Muscle layer of duodenum (tissue), 2 donors: Measurements from ENCODE around the gene STOML2.
"Not testable (repeated sequence)": the region's sequence is repeated elsewhere in the genome, so short reads cannot be mapped to it uniquely, and the experiment has no call there.

Experiments
- H3K27ac ChIP-seq: one replicate; pipeline ENCODE4 v1.7.0; 2013; ENCODE audit warnings: mild to moderate bottlenecking, low read length
- H3K27me3 ChIP-seq: one replicate; pipeline ENCODE4 v1.7.0; 2013; ENCODE audit warnings: low read depth, mild to moderate bottlenecking, control low read depth, low read length
- H3K36me3 ChIP-seq, 2 donors: one replicate each; pipeline ENCODE4 v1.7.0; 2013; ENCODE audit warnings: low read length in 2 of 2, control low read depth in 1 of 2, mild to moderate bottlenecking in 1 of 2; ENCODE audit not compliant: insufficient read depth in 2 of 2, control insufficient read depth in 1 of 2
- H3K4me1 ChIP-seq, 2 donors: one replicate each; pipeline ENCODE4 v1.7.0; 2013; ENCODE audit warnings: low read length in 2 of 2, mild to moderate bottlenecking in 2 of 2, control low read depth in 1 of 2, moderate library complexity in 1 of 2; ENCODE audit not compliant: insufficient read depth in 2 of 2, control insufficient read depth in 1 of 2
- H3K4me3 ChIP-seq, 2 donors: one replicate each; pipeline ENCODE4 v1.7.0; 2013; ENCODE audit warnings: low read length in 2 of 2, low read depth in 1 of 2, mild to moderate bottlenecking in 1 of 2
- H3K9me3 ChIP-seq, 2 donors: one replicate each; pipeline ENCODE4 v1.7.0; 2013; ENCODE audit warnings: low read length in 2 of 2, control low read depth in 1 of 2, mild to moderate bottlenecking in 1 of 2; ENCODE audit not compliant: control insufficient read depth in 1 of 2
- donor health status: healthy.

The STOML2 gene, protein sequence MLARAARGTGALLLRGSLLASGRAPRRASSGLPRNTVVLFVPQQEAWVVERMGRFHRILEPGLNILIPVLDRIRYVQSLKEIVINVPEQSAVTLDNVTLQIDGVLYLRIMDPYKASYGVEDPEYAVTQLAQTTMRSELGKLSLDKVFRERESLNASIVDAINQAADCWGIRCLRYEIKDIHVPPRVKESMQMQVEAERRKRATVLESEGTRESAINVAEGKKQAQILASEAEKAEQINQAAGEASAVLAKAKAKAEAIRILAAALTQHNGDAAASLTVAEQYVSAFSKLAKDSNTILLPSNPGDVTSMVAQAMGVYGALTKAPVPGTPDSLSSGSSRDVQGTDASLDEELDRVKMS

DNA sequence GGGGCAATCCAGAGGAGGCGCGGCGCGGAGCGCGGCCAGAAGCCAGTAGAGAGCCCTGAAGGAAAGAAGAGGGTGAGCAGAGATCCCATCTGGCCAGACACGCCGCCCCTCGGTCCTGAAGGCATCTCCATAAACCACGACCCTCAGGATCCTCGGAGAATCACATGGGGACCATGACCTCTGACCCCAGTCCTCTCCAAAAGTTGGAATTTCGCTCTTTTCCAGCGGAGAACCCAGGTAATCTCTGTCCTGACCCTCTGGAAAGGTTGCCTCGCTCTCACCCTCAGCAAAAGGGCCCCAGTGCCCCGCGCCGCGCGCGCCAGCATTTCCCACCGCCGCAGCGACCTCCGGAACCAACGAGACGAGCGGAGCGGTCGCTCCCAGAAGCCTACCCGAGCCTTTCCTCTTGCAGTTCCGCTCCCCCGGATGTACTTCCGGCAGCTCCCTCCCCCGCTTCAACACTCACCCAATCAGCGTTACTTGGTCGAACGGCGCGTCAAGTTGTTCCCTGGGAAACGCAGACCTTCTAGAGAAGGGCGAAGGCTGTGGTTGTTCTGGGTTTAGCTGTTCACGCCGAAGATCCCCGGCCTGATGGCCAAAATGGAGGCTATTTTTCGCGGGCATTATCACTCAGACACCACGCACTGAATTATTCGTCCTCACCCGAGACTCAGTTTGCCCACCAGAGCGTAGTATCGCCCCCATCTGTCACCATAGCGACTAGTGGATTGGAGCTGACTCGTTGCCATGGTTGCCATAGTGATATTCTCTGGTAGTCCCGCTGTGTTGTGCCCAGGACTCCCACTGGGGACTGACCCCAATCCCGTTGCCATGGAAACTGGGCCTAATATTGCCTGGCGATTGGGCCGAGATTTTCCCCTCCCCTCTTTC is at the start of gene STOML2:
Gene STOML2 (minus strand): TSS at position 363 of the 891 bp plus-strand sequence. CDS start 37 bp downstream, at position 326.
- Histone ChIP-seq H3K4me3 (peak within 1 kb of the TSS; percentile 83 to 91), H3K4me1 (peaks cover 14 to 22% of the 10 kb centered on the region in 2 donors), H3K27ac (peak within 1 kb of the TSS; percentile 94), H3K36me3 (peaks cover 39 to 59% of the 10 kb centered on the region in 2 donors), H3K9me3 (no peaks in the 10 kb centered on the region), H3K27me3 (no peaks in the 10 kb centered on the region)

DNA sequence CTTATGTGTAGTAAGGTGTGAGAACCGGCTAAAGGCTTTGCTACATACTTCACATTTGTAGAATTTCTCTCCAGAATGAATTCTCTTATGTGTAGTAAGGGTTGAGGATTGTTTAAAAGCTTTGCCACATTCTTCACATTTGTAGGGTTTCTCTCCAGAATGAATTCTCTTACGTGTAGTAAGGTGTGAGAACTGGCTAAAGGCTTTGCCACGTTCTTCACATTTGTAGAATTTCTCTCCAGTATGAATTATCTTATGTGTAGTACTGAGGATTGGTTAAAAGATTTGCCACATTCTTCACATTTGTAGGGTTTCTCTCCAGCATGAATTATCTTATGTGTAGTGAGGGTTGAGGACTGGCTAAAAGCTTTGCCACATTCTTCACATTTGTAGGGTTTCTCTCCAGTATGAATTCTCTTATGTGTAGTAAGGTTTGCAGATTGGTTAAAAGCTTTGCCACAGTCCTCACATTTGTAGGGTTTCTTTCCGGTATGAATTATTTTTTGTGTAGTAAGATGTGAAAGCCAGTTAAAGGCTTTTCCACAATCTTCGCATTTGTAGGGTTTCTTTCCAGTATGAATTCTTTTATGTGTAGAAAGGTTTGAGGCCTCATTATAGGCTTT is 45.1 kb upstream of the STOML2 start:
- not testable (repeated sequence) for H3K36me3 ChIP-seq, H3K4me3 ChIP-seq, H3K27me3 ChIP-seq, H3K4me1 ChIP-seq, H3K27ac ChIP-seq
- H3K9me3 ChIP-seq = peaks cover 0 to 12% of the 10 kb centered on the region in 2 donors

DNA sequence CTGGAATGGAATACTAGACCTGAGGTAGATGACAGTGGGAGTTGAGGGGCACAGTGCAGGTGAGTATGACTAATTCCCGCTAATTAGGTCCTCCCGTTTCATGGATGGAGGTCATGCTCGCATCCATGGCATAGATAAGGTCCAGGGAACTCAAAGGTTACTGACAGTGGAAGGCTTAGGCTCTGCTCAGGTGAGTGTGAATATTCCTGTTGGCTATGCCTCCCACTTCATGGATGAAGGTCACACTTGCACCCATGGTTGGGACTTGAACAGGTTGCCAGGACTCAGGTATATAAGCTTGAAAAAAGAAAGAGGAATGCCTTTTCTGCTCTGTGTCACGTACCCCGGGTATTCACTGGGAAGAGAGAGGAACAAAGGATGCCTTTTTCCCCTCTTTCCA is 39.1 kb upstream of the STOML2 start:
- Histone ChIP-seq H3K4me1 (no peaks in the 10 kb centered on the region), H3K36me3 (no peaks in the 10 kb centered on the region), H3K9me3 (peaks cover 15 to 17% of the 10 kb centered on the region in 2 donors), H3K27ac (no peak overlapping the region), H3K4me3 (no peak overlapping the region), H3K27me3 (no peaks in the 10 kb centered on the region)

- Histone ChIP-seq H3K27ac (no peak overlapping the region), H3K27me3 (no peaks in the 10 kb centered on the region), H3K36me3 (no peaks in the 10 kb centered on the region), H3K4me3 (no peak overlapping the region), H3K9me3 (peaks cover 15 to 17% of the 10 kb centered on the region in 2 donors), H3K4me1 (no peaks in the 10 kb centered on the region)
Measured at GRCh38 chr9:35140093-35140492, 37.2 kb upstream of the STOML2 start.

DNA sequence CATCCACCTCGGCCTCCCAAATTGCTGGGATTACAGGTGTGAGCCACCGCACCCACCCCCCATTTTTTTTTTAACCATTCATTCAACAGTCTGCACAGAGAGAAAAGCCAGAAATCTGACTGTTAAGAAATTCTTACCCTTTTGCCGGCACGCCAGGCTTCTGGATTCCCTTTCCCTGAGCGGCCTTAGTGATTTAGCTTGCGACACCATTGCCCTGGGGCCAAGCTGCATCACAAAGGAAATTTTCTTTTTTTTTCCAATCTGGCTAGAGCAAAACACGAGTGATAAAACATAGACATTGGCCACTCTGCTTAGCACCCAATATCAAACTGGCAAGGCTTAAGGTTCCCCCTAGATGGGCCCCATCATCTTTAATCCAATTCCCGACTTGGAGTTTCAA is 33.9 kb upstream of the STOML2 start:
- H3K4me1 ChIP-seq = no peaks in the 10 kb centered on the region
- peaks cover 5 to 6% of the 10 kb centered on the region in 2 donors for H3K9me3 ChIP-seq
- no peaks in the 10 kb centered on the region for H3K27me3 ChIP-seq
- H3K4me3 ChIP-seq = no peak overlapping the region
- H3K27ac ChIP-seq = no peak overlapping the region
- H3K36me3 ChIP-seq = no peaks in the 10 kb centered on the region

DNA sequence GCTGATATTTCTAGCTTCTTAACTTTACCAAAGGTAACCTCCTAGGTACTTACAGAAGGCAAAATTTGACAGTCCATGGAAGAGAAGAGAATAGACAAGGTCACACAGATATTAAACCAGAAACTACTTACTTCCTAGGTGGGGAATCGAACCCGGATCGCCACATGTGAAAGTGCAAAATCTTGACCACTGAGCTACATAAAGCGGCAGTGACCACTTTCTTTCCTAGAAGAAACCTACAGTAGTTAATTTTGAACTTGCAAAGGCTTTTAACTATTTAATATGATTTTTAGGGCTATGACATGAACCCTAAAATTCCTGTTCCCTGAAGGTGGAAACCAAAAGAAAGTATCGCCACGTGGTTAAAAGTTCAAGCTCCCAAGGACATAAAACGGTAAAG is 33.1 kb upstream of the STOML2 start:
- no peaks in the 10 kb centered on the region for H3K4me1 ChIP-seq
- no peak overlapping the region for H3K4me3 ChIP-seq
- H3K27me3 ChIP-seq = no peaks in the 10 kb centered on the region
- no peaks in the 10 kb centered on the region for H3K36me3 ChIP-seq
- no peak overlapping the region for H3K27ac ChIP-seq
- H3K9me3 ChIP-seq = no peaks in the 10 kb centered on the region

GRCh38 chr9:35134920-35135319 is 32.0 kb upstream of the STOML2 start:
- Histone ChIP-seq H3K9me3 (no peaks in the 10 kb centered on the region), H3K27ac (no peak overlapping the region), H3K4me3 (no peak overlapping the region), H3K4me1 (no peaks in the 10 kb centered on the region), H3K36me3 (no peaks in the 10 kb centered on the region), H3K27me3 (no peaks in the 10 kb centered on the region)

DNA sequence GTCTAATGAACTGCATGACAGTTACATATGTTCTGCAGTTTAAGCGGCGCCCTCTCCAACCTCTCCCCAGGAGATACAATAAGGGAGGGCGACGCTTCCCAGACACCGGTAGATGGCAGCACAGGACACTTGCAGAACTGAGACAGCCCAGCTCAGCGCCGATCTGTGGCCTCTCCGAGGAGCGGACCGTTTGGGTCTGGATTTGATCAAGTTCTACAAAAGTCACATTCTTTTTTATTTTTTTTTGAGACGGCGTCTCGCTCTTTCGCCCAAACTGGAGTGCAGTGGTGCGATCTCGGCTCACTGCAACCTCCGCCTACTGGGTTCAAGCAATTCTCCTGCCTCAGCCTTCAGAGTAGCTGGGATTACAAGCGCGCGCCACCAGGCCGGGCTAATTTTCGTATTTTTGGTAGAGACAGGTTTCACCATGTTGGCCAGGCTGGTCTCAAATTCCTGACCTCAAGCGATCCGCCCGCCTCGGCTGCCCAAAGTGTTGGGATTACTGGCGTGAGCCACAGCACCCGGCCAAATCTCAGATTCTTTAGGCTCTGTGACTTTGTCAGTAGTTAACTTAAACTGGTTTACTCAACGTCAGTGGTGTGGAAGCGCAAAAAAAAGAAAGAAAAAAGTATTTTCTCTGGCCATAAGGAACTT is 14.1 kb upstream of the STOML2 start:
- peaks cover 0 to 1% of the 10 kb centered on the region in 2 donors for H3K36me3 ChIP-seq
- H3K4me1 ChIP-seq = peaks cover 24 to 32% of the 10 kb centered on the region in 2 donors
- H3K27me3 ChIP-seq = no peaks in the 10 kb centered on the region
- H3K4me3 ChIP-seq = peak overlapping the region; percentile 83 to 86
- no peaks in the 10 kb centered on the region for H3K9me3 ChIP-seq
- peak overlapping the region; percentile 56 for H3K27ac ChIP-seq

GRCh38 chr9:35116539-35116897 is 13.6 kb upstream of the STOML2 start:
- Histone ChIP-seq H3K4me1 (peaks cover 27 to 37% of the 10 kb centered on the region in 2 donors), H3K36me3 (peaks cover 0 to 4% of the 10 kb centered on the region in 2 donors), H3K4me3 (peak overlapping the region; percentile 83 to 86), H3K27ac (peak overlapping the region; percentile 56), H3K27me3 (no peaks in the 10 kb centered on the region), H3K9me3 (no peaks in the 10 kb centered on the region)

- H3K4me1 ChIP-seq = peaks cover 27 to 38% of the 10 kb centered on the region in 2 donors
Measured at GRCh38 chr9:35115680-35116538, 13.0 kb upstream of the STOML2 start, which contains the start of gene ATOSB. ATOSB (minus strand) TSS chr9:35115862; CDS start chr9:35108274, 7,588 bp downstream.

More at GRCh38 chr9:35115680-35116538, 13.0 kb upstream of the STOML2 start, which contains the start of gene ATOSB:
- Histone ChIP-seq H3K27me3 (no peaks in the 10 kb centered on the region), H3K27ac (peak within 1 kb of the TSS; percentile 95), H3K9me3 (no peaks in the 10 kb centered on the region), H3K4me3 (peak within 1 kb of the TSS; percentile 83 to 86), H3K36me3 (peaks cover 0 to 4% of the 10 kb centered on the region in 2 donors)
